IMR-90 (cell line): ENCODE results near the gene DBNDD2. TPM values are rescaled to one million over a fixed set of nuclear protein-coding genes. Genes with fewer than 3 reads are reported as not detected.

Experiments used
- ATAC-seq: fragments of 200-7000 bp; cut with Tn5 transposase; 2 replicates; pipeline ENCODE4 v1.9.1; 2020; ENCODE audit warnings: low read depth, mild to moderate bottlenecking, moderate library complexity
- BruUV-seq: library from RNA; stranded (reverse); fragments of 400-500 nt; replicated peaks from 2 replicates; lab custom pipeline; 2021; lab: Mats Ljungman, UMichigan
- CTCF ChIA-PET: fragments of 300-600 bp; formaldehyde crosslinking; extraction: SDS; loops from one replicate; lab custom pipeline; 2021; ENCODE audit warnings: antibody characterized with exemption; lab: Yijun Ruan, JAX
- POLR2A ChIA-PET: fragments of 300-600 bp; sonication (Branson Sonifier 250); formaldehyde crosslinking; loops from one replicate; lab custom pipeline; 2022; ENCODE audit warnings: antibody characterized with exemption; ENCODE audit not compliant: unreplicated experiment; lab: Charles Lee
- DNase-seq: peaks from one replicate; pipeline ENCODE4 v3.0.0; 2013
- H2AFZ ChIP-seq: replicated peaks from 2 replicates; pipeline ENCODE3; 2013; ENCODE audit warnings: low read length, mild to moderate bottlenecking; ENCODE audit not compliant: poor library complexity
- H2AK5ac ChIP-seq: 2 replicates; pipeline ENCODE4 v1.6.1; 2013; ENCODE audit warnings: low read depth, low read length, inconsistent platforms
- H2AK9ac ChIP-seq: replicated peaks from 2 replicates; pipeline ENCODE3; 2013; ENCODE audit warnings: mild to moderate bottlenecking, low read depth, low read length, moderate library complexity; ENCODE audit not compliant: poor library complexity
- H2BK120ac ChIP-seq: 2 replicates; pipeline ENCODE4 v1.6.1; 2013; ENCODE audit warnings: low read depth, low read length, inconsistent platforms
- H2BK15ac ChIP-seq: 3 replicates; pipeline ENCODE4 v1.6.1; 2013; ENCODE audit warnings: low read depth, low read length, inconsistent platforms
- H2BK20ac ChIP-seq: 2 replicates; pipeline ENCODE4 v1.6.1; 2013; ENCODE audit warnings: low read depth, mild to moderate bottlenecking, inconsistent platforms, low read length, moderate library complexity
- H2BK5ac ChIP-seq: 2 replicates; pipeline ENCODE4 v1.6.1; 2013; ENCODE audit warnings: mild to moderate bottlenecking, low read depth, low read length, inconsistent platforms; ENCODE audit not compliant: poor library complexity, severe bottlenecking
- H3K14ac ChIP-seq: replicated peaks from 2 replicates; pipeline ENCODE4 v1.6.1; 2013; ENCODE audit warnings: low read depth, low read length, inconsistent platforms
- H3K18ac ChIP-seq: 2 replicates; pipeline ENCODE4 v1.6.1; 2013; ENCODE audit warnings: low read depth, low read length, control low read depth
- H3K23ac ChIP-seq: 2 replicates; pipeline ENCODE4 v1.6.1; 2013; ENCODE audit warnings: low read depth, low read length, inconsistent platforms
- H3K27ac ChIP-seq: 2 replicates; pipeline ENCODE4 v1.5.1; 2013; ENCODE audit warnings: mild to moderate bottlenecking, control low read depth, low read length; ENCODE audit not compliant: insufficient read depth
- H3K27me3 ChIP-seq: 2 replicates; pipeline ENCODE4 v1.6.1; 2013; ENCODE audit warnings: low read length; ENCODE audit not compliant: control insufficient read depth, insufficient read depth
- H3K36me3 ChIP-seq: 2 replicates; pipeline ENCODE4 v1.6.1; 2013; ENCODE audit warnings: low read length, mixed read lengths; ENCODE audit not compliant: control insufficient read depth, insufficient read depth
- H3K4ac ChIP-seq: 2 replicates; pipeline ENCODE4 v1.6.1; 2013; ENCODE audit warnings: low read depth, low read length, inconsistent platforms
- H3K4me1 ChIP-seq: 2 replicates; pipeline ENCODE4 v1.6.1; 2013; ENCODE audit warnings: low read length, mixed read lengths; ENCODE audit not compliant: control insufficient read depth, insufficient read depth
- H3K4me2 ChIP-seq: 2 replicates; pipeline ENCODE4 v1.6.1; 2013; ENCODE audit warnings: low read depth, mild to moderate bottlenecking, control low read depth, low read length, moderate library complexity
- H3K4me3 ChIP-seq: 2 replicates; pipeline ENCODE4 v1.5.1; 2013; ENCODE audit warnings: low read depth, mild to moderate bottlenecking, control low read depth, low read length, moderate library complexity; ENCODE audit not compliant: insufficient read depth
- H3K56ac ChIP-seq: 2 replicates; pipeline ENCODE4 v1.6.1; 2013; ENCODE audit warnings: low read length, inconsistent platforms; ENCODE audit not compliant: insufficient read depth; ENCODE audit errors: extremely low read depth
- H3K79me1 ChIP-seq, 2 experiments: 2 replicates each; pipeline ENCODE4 v1.6.1; 2013; ENCODE audit warnings: low read length in 2 of 2, inconsistent platforms in 1 of 2, low read depth in 1 of 2
- H3K9ac ChIP-seq: 2 replicates; pipeline ENCODE4 v1.6.1; 2013; ENCODE audit warnings: low read depth, low read length, control low read depth
- H3K9me1 ChIP-seq: 2 replicates; pipeline ENCODE4 v1.6.1; 2013; ENCODE audit warnings: low read length, inconsistent platforms; ENCODE audit not compliant: insufficient read depth
- H3K9me3 ChIP-seq: 2 replicates; pipeline ENCODE4 v1.6.1; 2013; ENCODE audit warnings: low read length; ENCODE audit not compliant: control insufficient read depth, insufficient read depth
- H4K20me1 ChIP-seq: 2 replicates; pipeline ENCODE4 v1.6.1; 2013; ENCODE audit warnings: low read length, inconsistent platforms; ENCODE audit not compliant: insufficient read depth
- H4K5ac ChIP-seq: 2 replicates; pipeline ENCODE4 v1.6.1; 2013; ENCODE audit warnings: mild to moderate bottlenecking, low read depth, low read length, control low read depth
- H4K8ac ChIP-seq, 2 experiments: 2 replicates each; pipeline ENCODE4 v1.6.1; 2013; ENCODE audit warnings: low read depth in 2 of 2, low read length in 2 of 2, control low read depth in 1 of 2, inconsistent platforms in 1 of 2
- H4K91ac ChIP-seq: 2 replicates; pipeline ENCODE4 v1.6.1; 2013; ENCODE audit warnings: low read depth, low read length, inconsistent platforms; ENCODE audit not compliant: insufficient read depth
- FOS ChIP-seq: fragments of 150-350 bp; IDR thresholded peaks from 2 replicates; pipeline ENCODE4 v1.6.1; 2016; ENCODE audit warnings: low read depth, low read length
- WGBS, 2 experiments: methylation state at CpG; one replicate each; pipeline versions ENCODE4 v1.1.5 to v1.1.7; 2013; ENCODE audit warnings: missing lambda C conversion rate in 2 of 2; ENCODE audit not compliant: insufficient read length in 1 of 2; ENCODE audit errors: extremely low coverage in 2 of 2; 5-methylcytosine and 5-hydroxymethylcytosine counted together
- dilution Hi-C: fragments of 300-500 bp; cut with HindIII; formaldehyde crosslinking; loops from one replicate; pipeline ENCODE4 v1.14.3; 2018; ENCODE audit warnings: low sequenced_read_pairs; ENCODE audit not compliant: unreplicated experiment
- in situ Hi-C: fragments of 300-500 bp; cut with MboI; formaldehyde crosslinking; loops from 3 replicates; pipeline ENCODE4 v1.14.3; 2019; ENCODE audit warnings: low sequenced_read_pairs, inconsistent platforms, mixed read lengths
- intact Hi-C: fragments of 100-400 bp; cut with micrococcal nuclease; formaldehyde crosslinking; loops from 2 replicates; pipeline ENCODE4 v1.10.0; 2022
- polyA plus RNA-seq, 3 experiments: library from polyadenylated mRNA; depleted of rRNA; stranded (reverse); fragments of >200 nt; gene quantifications; 2 replicates each; pipeline ENCODE4 v1.2.3, GENCODE V29; 2012; ENCODE audit warnings: low replicate concordance in 1 of 3
- total RNA-seq: library from RNA; depleted of rRNA; stranded (reverse); fragments of >200 nt; gene quantifications from 2 replicates; pipeline ENCODE4 v1.2.3, GENCODE V29; 2012

DBNDD2 gene
- total and polyA plus RNA-seq, 2 of the 4 experiments (the other 2 are of a cell fraction): 1.3 to 9.3 TPM

- Histone ChIP-seq H2BK5ac (no peak overlapping the region), H4K91ac (no peak overlapping the region), H3K56ac (no peak overlapping the region), H2AK5ac (no peak overlapping the region), H3K4ac (no peak overlapping the region), H2AFZ (no peak overlapping the region), H4K20me1 (no peaks in the 10 kb centered on the region), H3K18ac (no peak overlapping the region), H3K14ac (no peak overlapping the region), H3K23ac (no peak overlapping the region), H3K4me1 (no peaks in the 10 kb centered on the region; the same call in 1 of the 2 replicates), H3K9me3 (no peaks in the 10 kb centered on the region), H2BK120ac (no peak overlapping the region), H3K4me2 (no peak overlapping the region), H3K27ac (no peak overlapping the region), H3K27me3 (no peaks in the 10 kb centered on the region), H3K36me3 (peaks cover 18% of the 10 kb centered on the region), H3K4me3 (no peak overlapping the region), H4K8ac (no peak overlapping the region), H2BK15ac (no peak overlapping the region), H4K5ac (no peak overlapping the region), H3K9me1 (no peaks in the 10 kb centered on the region), H2AK9ac (no peak overlapping the region), H2BK20ac (no peak overlapping the region), H3K9ac (no peak overlapping the region), H3K79me1 (peaks cover 0 to 13% of the 10 kb centered on the region in 2 experiments; a peak in 3 of 4 replicates)
- no peak for TF ChIP-seq FOS
- intact Hi-C loops: no loop called here
- DNase-seq: no peak
- CTCF ChIA-PET: interaction anchor here (1.5 kb wide), 1 partner anchor 66 kb away, joined by 6 read pairs; no protein-coding TSS in a partner anchor
- no TSS peak for BruUV-seq
- no CpG with 5 or more reads among the region's 3 CpGs for WGBS, 2 experiments
- in situ Hi-C loops: no loop called here
- POLR2A ChIA-PET: no interaction called here
- no peak for ATAC-seq
- dilution Hi-C loops: no loop called here
Observed at GRCh38 chr20:45370571-45371160, 37.4 kb upstream of the DBNDD2 start.
